AG09309 (cell line): ENCODE data around the gene COL2A1.

ENCODE experiments used
- DNase-seq: peaks from one replicate; pipeline ENCODE4 v3.0.0-alpha.2; 2010; ENCODE audit warnings: low read depth
- H3K4me3 ChIP-seq: 2 replicates; pipeline ENCODE4 v1.5.1; 2011; ENCODE audit warnings: mild to moderate bottlenecking, low read depth, low read length, moderate library complexity; ENCODE audit not compliant: control insufficient read depth
- CTCF ChIP-seq: IDR thresholded peaks from 2 replicates; pipeline ENCODE4 v1.5.1; 2011; ENCODE audit warnings: mild to moderate bottlenecking, low read depth, low read length, inconsistent platforms; ENCODE audit not compliant: insufficient read depth, control insufficient read depth; ENCODE audit errors: missing control alignments

COL2A1 gene

GRCh38 chr12:48031135-48031960, 27.1 kb upstream of the COL2A1 start:
- no peak for TF ChIP-seq CTCF
- DNase-seq, result no peak
- H3K4me3 ChIP-seq, result no peak overlapping the region

- no peak for TF ChIP-seq CTCF
- no peak for DNase-seq
These were observed 25.9 kb upstream of the COL2A1 start for GRCh38 chr12:48030173-48030650.

GRCh38 chr12:48029491-48030172, 25.4 kb upstream of the COL2A1 start:
- H3K4me3 ChIP-seq, result no peak overlapping the region
- DNase-seq, result no peak
- TF ChIP-seq CTCF, result no peak

More at GRCh38 chr12:48030173-48030650, 25.9 kb upstream of the COL2A1 start:
- H3K4me3 ChIP-seq, result no peak overlapping the region

GRCh38 chr12:48028541-48029431, 24.5 kb upstream of the COL2A1 start:
- no peak overlapping the region for H3K4me3 ChIP-seq
- no peak for DNase-seq
- no peak for TF ChIP-seq CTCF

- DNase-seq, result no peak
- no peak overlapping the region for H3K4me3 ChIP-seq
- TF ChIP-seq CTCF, result no peak
These were observed 23.1 kb upstream of the COL2A1 start for GRCh38 chr12:48027183-48028002.
